Vagina (tissue), 2 donors: Measurements from ENCODE around the gene METTL21C.

Experiments used
- POLR2A ChIP-seq, 2 donors: fragments of 450-650 bp; IDR thresholded peaks; one replicate each; pipeline ENCODE4 v1.6.1; 2017; ENCODE audit warnings: antibody characterized with exemption in 2 of 2, mild to moderate bottlenecking in 2 of 2, moderate library complexity in 2 of 2
- POLR2AphosphoS5 ChIP-seq, 2 donors: sonication (generic); formaldehyde crosslinking; IDR thresholded peaks; one replicate each; pipeline ENCODE4 v1.9.0; 2017; ENCODE audit warnings: antibody characterized with exemption in 2 of 2, mild to moderate bottlenecking in 2 of 2, low read depth in 1 of 2; ENCODE audit not compliant: insufficient read depth in 1 of 2
- TF ChIP-seq, protein P1 (sequence below), 3 experiments: fragments of 450-650 bp in 2 of 3; fragments of 200-600 bp in 1 of 3; sonication (generic) in 1 of 3; IDR thresholded peaks; one replicate each; pipeline ENCODE4 v1.5.1; 2017 to 2019; ENCODE audit warnings: antibody characterized with exemption in 3 of 3, mild to moderate bottlenecking in 2 of 3, moderate library complexity in 2 of 3

DNA sequence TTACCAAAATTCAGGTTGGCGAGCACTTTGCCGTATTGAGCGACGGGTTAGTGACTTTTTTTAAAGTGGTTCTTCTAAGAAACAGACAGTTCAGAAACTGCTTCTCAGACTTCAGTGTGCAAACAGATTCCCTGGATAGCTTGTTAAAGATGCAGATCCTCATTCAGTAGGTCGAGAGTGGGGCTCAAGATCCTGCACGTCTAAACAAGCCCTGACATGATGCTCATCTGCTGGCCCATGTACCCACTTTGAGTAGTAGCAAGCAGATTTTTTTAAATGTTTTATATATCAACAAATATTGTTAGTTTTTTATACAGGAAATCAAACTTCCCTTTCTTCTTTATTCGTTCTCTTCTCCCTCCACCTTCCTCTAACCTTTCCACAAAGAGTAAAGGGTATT is 7.3 kb downstream of the METTL21C start:
- TF ChIP-seq, protein P1, sequence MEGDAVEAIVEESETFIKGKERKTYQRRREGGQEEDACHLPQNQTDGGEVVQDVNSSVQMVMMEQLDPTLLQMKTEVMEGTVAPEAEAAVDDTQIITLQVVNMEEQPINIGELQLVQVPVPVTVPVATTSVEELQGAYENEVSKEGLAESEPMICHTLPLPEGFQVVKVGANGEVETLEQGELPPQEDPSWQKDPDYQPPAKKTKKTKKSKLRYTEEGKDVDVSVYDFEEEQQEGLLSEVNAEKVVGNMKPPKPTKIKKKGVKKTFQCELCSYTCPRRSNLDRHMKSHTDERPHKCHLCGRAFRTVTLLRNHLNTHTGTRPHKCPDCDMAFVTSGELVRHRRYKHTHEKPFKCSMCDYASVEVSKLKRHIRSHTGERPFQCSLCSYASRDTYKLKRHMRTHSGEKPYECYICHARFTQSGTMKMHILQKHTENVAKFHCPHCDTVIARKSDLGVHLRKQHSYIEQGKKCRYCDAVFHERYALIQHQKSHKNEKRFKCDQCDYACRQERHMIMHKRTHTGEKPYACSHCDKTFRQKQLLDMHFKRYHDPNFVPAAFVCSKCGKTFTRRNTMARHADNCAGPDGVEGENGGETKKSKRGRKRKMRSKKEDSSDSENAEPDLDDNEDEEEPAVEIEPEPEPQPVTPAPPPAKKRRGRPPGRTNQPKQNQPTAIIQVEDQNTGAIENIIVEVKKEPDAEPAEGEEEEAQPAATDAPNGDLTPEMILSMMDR (IDR thresholded peaks at IDR 0.05): no peak
- TF ChIP-seq POLR2AphosphoS5 (IDR thresholded peaks at IDR 0.05; ENCODE audit: insufficient read depth in 1 of 2, low read depth in 1 of 2) (no peak), POLR2A (IDR thresholded peaks at IDR 0.05) (no peak)
